GM20431 (cell line): ENCODE data around the gene GNA12.

Experiments used
- in situ Hi-C: fragments of 300-500 bp; cut with MseI, MboI; formaldehyde crosslinking; loops from one replicate; pipeline ENCODE4 v1.15.0; 2020; ENCODE audit warnings: low sequenced_read_pairs; ENCODE audit not compliant: unreplicated experiment

Gene GNA12

DNA sequence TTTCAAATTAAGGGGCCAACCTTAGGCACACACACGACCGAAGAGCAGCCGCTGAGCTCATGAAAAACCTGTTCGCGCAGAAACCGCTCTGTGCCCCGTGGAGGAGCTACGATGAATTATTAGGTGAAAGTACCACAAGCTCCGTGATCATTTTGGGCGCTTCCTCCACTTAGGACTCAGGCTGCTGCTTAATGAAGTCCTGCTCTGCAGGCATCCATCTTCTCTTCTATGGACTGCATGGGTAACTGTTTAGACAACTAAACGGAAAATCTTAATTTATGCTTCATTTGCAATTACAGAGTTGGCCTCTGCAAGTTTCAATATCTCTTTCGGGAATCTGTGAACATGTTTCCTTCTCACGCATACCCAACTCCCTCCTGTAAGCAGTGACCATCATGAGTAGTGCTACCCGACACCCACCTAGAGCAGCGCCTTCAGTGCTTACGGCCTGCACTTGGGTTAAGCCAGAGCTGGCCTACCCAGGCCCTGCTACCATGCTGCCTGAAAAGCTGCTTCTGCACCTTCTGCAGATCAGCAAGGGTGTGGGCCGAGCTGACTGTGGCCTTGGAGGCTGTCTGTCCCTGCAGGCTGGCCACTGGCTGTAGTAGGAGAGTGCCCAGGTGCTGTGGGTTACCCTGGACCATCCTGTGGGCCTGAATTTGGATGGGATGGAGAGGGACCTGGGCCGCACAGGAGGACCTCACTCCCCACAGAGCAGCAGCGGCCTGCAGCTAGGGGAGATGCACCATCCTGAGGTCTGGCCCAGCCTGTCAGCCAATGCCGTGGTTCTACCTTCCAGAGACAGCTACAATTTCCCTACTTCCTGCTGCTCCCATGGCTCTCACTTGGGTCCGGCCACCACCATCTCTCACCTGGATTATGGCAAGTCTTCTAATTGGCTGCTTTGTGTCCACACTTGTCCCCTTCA is 36.0 kb downstream of the GNA12 start:
- in situ Hi-C loops, result no loop called here

- in situ Hi-C loops, result no loop called here
These were observed 36.7 kb downstream of the GNA12 start for GRCh38 chr7:2807460-2807844.

GRCh38 chr7:2806571-2806970 is 37.5 kb downstream of the GNA12 start:
- in situ Hi-C loops, result no loop called here

GRCh38 chr7:2805213-2805944 is 38.7 kb downstream of the GNA12 start:
- in situ Hi-C loops, result no loop called here

DNA sequence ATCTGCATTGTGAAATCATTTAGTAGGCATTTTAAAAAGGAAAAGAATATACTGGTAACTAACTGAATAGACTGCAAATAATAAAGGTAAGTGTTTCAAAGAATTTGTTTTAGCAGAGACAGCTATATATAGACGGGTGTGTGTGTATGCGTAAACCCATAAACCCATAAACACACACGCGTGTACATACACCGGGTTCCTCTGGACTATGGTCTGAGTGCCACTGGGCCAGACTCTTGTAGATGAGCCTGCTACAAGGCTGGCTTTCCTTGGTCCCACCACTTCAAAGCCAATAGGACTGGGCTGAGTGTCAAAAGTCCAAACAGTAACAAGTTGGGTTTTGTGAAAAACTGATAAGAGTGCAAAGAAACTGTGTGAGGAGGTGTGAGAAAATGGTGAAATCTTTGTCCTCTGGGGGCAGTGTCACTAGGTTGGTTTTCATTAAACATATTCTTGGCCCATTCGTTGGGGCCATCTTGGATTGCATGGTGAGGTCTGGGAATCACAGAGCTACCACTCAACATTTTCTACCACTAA is 39.8 kb downstream of the GNA12 start:
- in situ Hi-C loops, result no loop called here

DNA sequence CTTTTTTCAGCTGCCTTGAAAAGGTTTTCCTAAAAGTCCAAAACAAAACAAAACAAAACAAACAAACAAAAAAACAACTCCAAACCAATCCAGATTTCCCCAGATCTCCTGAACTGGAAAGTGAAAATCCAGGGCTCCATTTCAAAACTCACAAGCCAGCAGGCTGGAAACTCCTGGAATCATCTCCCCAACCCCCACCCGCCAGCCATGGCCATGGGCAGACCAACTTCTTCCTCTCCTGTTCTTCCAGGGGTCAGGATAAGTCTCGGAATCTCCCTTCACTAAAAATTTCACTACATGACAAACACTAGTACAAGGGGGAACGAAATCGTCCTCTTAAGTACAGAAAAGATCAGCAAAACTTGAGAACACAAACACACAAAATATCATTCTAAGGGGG is 40.4 kb downstream of the GNA12 start:
- in situ Hi-C loops, result no loop called here

DNA sequence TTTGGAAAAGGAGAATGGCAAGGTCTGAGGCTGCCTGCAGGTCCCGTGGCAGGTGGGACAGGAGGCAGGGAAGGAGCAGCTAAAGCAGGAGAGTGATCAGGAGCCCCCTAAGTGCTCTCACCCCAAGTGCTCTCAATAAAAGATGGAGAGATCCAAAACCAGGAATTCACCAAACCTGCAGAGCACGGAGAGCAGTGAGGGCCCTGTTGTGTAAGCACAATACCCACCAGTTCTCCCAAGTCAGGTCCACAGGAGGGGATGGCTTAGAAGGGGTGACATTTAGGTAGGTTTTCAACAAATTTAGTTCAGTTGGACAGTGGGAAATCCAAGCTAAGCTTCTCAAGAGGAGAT is 40.8 kb downstream of the GNA12 start:
- in situ Hi-C loops, result no loop called here

GRCh38 chr7:2802504-2803341 is 41.4 kb downstream of the GNA12 start:
- in situ Hi-C loops, result no loop called here

GRCh38 chr7:2802101-2802500 is 42.0 kb downstream of the GNA12 start:
- in situ Hi-C loops, result no loop called here

DNA sequence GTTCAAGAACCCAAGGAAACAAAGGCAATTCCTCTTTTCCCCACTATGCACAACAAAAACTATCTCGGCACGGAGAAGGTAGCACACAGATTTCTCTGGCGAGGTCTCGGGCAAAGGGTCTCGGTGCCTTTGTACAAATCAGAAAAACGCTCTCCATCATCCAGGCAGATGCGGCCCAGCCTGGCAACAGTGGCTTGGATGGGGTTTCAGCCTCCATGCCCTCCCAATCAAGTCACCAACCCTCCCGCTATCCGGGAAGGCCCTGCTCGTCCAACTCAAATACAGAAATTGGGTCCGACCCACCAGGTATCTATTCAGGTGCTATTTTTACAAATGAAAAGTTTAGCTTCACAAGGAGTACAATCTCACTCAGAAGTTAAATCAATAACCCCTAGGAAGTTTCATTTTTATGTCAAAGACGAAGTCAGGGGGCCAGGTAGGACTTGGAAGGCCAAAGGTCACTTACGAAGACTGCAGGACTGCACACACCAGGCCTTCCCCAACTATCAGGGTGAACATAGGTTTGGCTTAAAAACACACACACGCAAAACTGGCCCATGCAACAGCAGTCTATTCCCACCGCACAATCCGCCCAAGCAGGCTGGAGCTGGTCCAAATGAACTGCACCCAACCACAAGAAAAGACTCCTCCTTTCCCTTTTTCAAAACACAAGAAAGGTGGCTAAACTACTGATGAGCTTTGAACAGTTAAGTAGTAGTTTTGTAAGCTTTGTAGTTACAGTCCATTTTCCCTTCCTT is 43.0 kb downstream of the GNA12 start:
- in situ Hi-C loops, result no loop called here

GRCh38 chr7:2800220-2800930 is 43.7 kb downstream of the GNA12 start:
- in situ Hi-C loops, result no loop called here

DNA sequence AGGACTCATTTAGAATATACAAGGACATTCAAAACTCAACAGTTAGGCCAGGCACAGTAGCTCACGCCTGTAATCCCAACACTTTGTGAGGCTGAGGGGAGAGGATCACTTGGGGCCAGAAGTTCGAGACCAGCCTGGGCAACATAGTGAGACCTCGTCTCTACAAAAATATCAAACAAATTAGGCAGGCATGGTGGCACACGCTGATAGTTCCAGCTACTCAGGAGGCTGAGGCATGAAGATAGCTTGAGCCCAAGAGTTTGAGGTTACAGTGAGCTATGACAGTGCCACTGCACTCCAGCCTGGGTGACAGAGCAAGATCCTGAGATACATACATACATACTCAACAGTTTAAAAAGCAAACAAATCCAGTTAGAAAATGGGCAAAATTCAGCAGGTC is 44.9 kb downstream of the GNA12 start:
- in situ Hi-C loops, result no loop called here

DNA sequence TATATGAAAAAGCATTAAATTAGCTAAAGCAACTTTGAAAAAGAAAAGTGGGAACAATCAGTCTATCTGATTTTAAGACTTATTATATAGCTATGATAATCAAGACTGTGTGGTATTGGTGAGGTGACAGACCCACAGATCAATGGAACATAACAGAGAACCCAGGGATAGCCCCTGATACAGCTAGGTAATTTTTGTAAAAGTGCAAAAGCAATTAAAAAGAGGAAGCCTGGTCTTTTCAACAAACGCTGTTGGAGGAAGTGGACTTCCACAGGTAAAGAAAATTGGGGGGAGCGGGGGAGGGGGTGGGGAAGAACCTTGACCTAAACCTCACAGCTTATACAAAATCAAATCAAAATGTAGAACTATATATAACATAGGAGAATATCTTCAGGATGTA is 45.4 kb downstream of the GNA12 start:
- in situ Hi-C loops, result no loop called here

GRCh38 chr7:2796358-2797352 is 47.5 kb downstream of the GNA12 start:
- in situ Hi-C loops, result no loop called here

- in situ Hi-C loops, result no loop called here
These were observed 48.2 kb downstream of the GNA12 start for GRCh38 chr7:2795906-2796305.

GRCh38 chr7:2794836-2795636 is 49.1 kb downstream of the GNA12 start:
- in situ Hi-C loops, result no loop called here

DNA sequence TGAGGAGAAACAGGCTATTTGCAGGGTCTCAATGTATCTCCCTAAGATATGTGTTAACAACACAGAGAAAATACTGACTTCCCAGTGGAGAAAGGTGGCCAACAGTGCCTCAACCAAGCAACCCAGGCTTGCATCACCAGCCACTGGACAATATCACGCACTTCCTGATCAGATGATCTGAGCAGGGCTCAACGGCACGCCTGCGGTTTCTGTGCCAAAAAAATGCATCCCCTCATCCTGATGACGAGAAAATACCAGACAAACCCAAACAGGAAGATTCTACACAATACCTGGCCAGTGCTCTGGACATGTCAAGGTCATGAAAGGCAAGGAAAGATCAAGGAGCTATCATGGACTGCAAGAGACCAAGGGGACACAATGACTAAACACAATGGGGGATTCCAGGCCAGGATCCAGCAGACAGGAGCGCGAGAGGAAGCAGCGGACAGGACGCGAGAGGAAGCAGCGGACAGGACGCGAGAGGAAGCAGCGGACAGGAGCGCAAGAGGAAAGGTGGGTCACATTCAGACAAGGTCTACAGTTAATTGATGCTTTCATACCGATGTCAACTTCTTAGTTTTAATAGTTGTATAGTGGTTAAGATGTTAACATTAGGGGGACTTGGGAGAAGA is 51.1 kb downstream of the GNA12 start:
- in situ Hi-C loops, result no loop called here
